Neuronal stem cell (in vitro differentiated cells): ENCODE results near the gene PCBP3.

ENCODE experiments used
- DNase-seq: peaks from one replicate; pipeline ENCODE4 v3.0.0-alpha.2; 2013; ENCODE audit warnings: low spot score
- H2AFZ ChIP-seq: one replicate; pipeline ENCODE4 v1.6.1; 2013; ENCODE audit warnings: mild to moderate bottlenecking, low read length, inconsistent platforms
- H2AK5ac ChIP-seq: 2 replicates; pipeline ENCODE4 v1.6.1; 2013; ENCODE audit warnings: low read depth, mild to moderate bottlenecking, inconsistent platforms, low read length, moderate library complexity, mixed read lengths
- H2BK120ac ChIP-seq: 2 replicates; pipeline ENCODE4 v1.6.1; 2013; ENCODE audit warnings: low read depth, mild to moderate bottlenecking, inconsistent platforms, low read length, moderate library complexity, mixed read lengths
- H2BK12ac ChIP-seq: one replicate; pipeline ENCODE4 v1.6.1; 2013; ENCODE audit warnings: low read length, inconsistent platforms
- H2BK15ac ChIP-seq: 2 replicates; pipeline ENCODE4 v1.6.1; 2013; ENCODE audit warnings: mild to moderate bottlenecking, low read length, inconsistent platforms, mixed read lengths
- H2BK5ac ChIP-seq: one replicate; pipeline ENCODE4 v1.6.1; 2013; ENCODE audit warnings: inconsistent platforms, mild to moderate bottlenecking, low read length, moderate library complexity
- H3K14ac ChIP-seq: one replicate; pipeline ENCODE4 v1.6.1; 2013; ENCODE audit warnings: low read length, inconsistent platforms
- H3K18ac ChIP-seq: 2 replicates; pipeline ENCODE4 v1.6.1; 2013; ENCODE audit warnings: low read length, inconsistent platforms
- H3K23ac ChIP-seq: 2 replicates; pipeline ENCODE4 v1.6.1; 2013; ENCODE audit warnings: low read depth, mild to moderate bottlenecking, mixed read lengths, low read length, inconsistent platforms; ENCODE audit not compliant: poor library complexity
- H3K27ac ChIP-seq: replicated peaks from 3 replicates; pipeline ENCODE4 v1.5.1; 2013; ENCODE audit warnings: low read length, inconsistent platforms
- H3K27me3 ChIP-seq, 3 experiments: 2 replicates each; pipeline ENCODE4 v1.6.1; 2013; ENCODE audit warnings: low read length in 3 of 3, mild to moderate bottlenecking in 2 of 3, inconsistent platforms in 1 of 3, low read depth in 1 of 3, mixed read lengths in 1 of 3, moderate library complexity in 1 of 3; ENCODE audit not compliant: control insufficient read depth in 3 of 3, insufficient read depth in 3 of 3
- H3K36me3 ChIP-seq, 2 donors: replicated peaks in 1 of 2; 2 replicates each; pipeline ENCODE4 v1.6.1; 2013; ENCODE audit warnings: low read length in 2 of 2; ENCODE audit not compliant: control insufficient read depth in 2 of 2, insufficient read depth in 2 of 2
- H3K4ac ChIP-seq: 2 replicates; pipeline ENCODE4 v1.6.1; 2013; ENCODE audit warnings: inconsistent platforms, mild to moderate bottlenecking, low read length, moderate library complexity
- H3K4me1 ChIP-seq, 2 donors: 1 replicate in 1 of 2; 2 replicates in 1 of 2; pipeline ENCODE4 v1.6.1; 2013; ENCODE audit warnings: low read length in 2 of 2, low read depth in 1 of 2; ENCODE audit not compliant: control insufficient read depth in 2 of 2, insufficient read depth in 1 of 2
- H3K4me2 ChIP-seq: one replicate; pipeline ENCODE4 v1.6.1; 2013; ENCODE audit warnings: mild to moderate bottlenecking, low read length, inconsistent platforms; ENCODE audit not compliant: insufficient read depth, poor library complexity, severe bottlenecking
- H3K4me3 ChIP-seq, 2 donors: 2 replicates each; pipeline ENCODE4 v1.5.1; 2013; ENCODE audit warnings: low read length in 2 of 2, mild to moderate bottlenecking in 2 of 2, inconsistent platforms in 1 of 2, moderate library complexity in 1 of 2
- H3K79me1 ChIP-seq: one replicate; pipeline ENCODE4 v1.6.1; 2013; ENCODE audit warnings: low read depth, mild to moderate bottlenecking, inconsistent platforms, low read length, moderate library complexity
- H3K9ac ChIP-seq: one replicate; pipeline ENCODE4 v1.6.1; 2013; ENCODE audit warnings: mild to moderate bottlenecking, low read depth, low read length, inconsistent platforms; ENCODE audit not compliant: poor library complexity
- H3K9me3 ChIP-seq, 2 donors: replicated peaks in 1 of 2; 2 replicates each; pipeline versions ENCODE3 to v1.6.1; 2013; ENCODE audit warnings: low read length in 2 of 2, mild to moderate bottlenecking in 2 of 2, inconsistent platforms in 1 of 2, low read depth in 1 of 2, mixed read lengths in 1 of 2, moderate library complexity in 1 of 2; ENCODE audit not compliant: control insufficient read depth in 2 of 2, insufficient read depth in 1 of 2
- H4K8ac ChIP-seq: one replicate; pipeline ENCODE4 v1.6.1; 2013; ENCODE audit warnings: low read depth, mild to moderate bottlenecking, inconsistent platforms, low read length, moderate library complexity
- H4K91ac ChIP-seq: one replicate; pipeline ENCODE4 v1.6.1; 2013; ENCODE audit warnings: low read length, low read depth, mild to moderate bottlenecking, inconsistent platforms; ENCODE audit not compliant: poor library complexity
- WGBS, 2 donors: extraction: QIAGEN DNeasy Blood & Tissue Kit; methylation state at CpG; one replicate each; pipeline ENCODE4 v1.1.7; 2013; ENCODE audit warnings: missing lambda C conversion rate in 2 of 2, mixed read lengths in 1 of 2; ENCODE audit not compliant: insufficient read length in 2 of 2, insufficient replicate concordance in 1 of 2; ENCODE audit errors: extremely low coverage in 2 of 2; 5-methylcytosine and 5-hydroxymethylcytosine counted together

Gene PCBP3

GRCh38 chr21:45899317-45900033, 255.9 kb downstream of the PCBP3 start:
- Histone ChIP-seq H3K23ac (no peak overlapping the region), H3K36me3 (no peaks in the 10 kb centered on the region), H2BK12ac (no peak overlapping the region), H3K79me1 (no peaks in the 10 kb centered on the region), H3K27me3 (peaks cover 0 to 18% (median 0%) of the 10 kb centered on the region in 3 experiments), H2AFZ (no peak overlapping the region), H4K8ac (no peak overlapping the region), H3K9ac (no peak overlapping the region), H3K27ac (no peak overlapping the region), H3K4me1 (peaks cover 0 to 9% of the 10 kb centered on the region in 2 donors), H3K4me3 (peak overlapping the region in 1 of 2 donors; percentile 36), H2BK120ac (no peak overlapping the region), H2BK15ac (peak overlapping the region; percentile 10), H3K4ac (no peak overlapping the region), H2AK5ac (peak overlapping the region; percentile 70), H3K14ac (peak overlapping the region; percentile 84), H3K4me2 (no peak overlapping the region), H4K91ac (no peak overlapping the region), H2BK5ac (no peak overlapping the region), H3K18ac (peak overlapping the region; percentile 78), H3K9me3 (no peaks in the 10 kb centered on the region)
- WGBS, 2 donors, result no CpG with 5 or more reads among the region's 17 CpGs
- no peak for DNase-seq

GRCh38 chr21:45900034-45900868, 256.7 kb downstream of the PCBP3 start:
- Histone ChIP-seq H2AFZ (no peak overlapping the region), H2BK5ac (no peak overlapping the region), H3K23ac (peak overlapping the region; percentile 48), H2BK12ac (no peak overlapping the region), H3K36me3 (no peaks in the 10 kb centered on the region), H3K18ac (peak overlapping the region; percentile 67), H3K9me3 (no peaks in the 10 kb centered on the region), H4K91ac (no peak overlapping the region), H3K4me3 (no peak overlapping the region), H3K14ac (peak overlapping the region; percentile 84), H3K4ac (no peak overlapping the region), H2AK5ac (peak overlapping the region; percentile 70), H3K27me3 (peaks cover 0 to 11% (median 0%) of the 10 kb centered on the region in 3 experiments), H2BK120ac (no peak overlapping the region), H3K9ac (no peak overlapping the region), H3K4me1 (peaks cover 0 to 7% of the 10 kb centered on the region in 2 donors), H4K8ac (no peak overlapping the region), H3K4me2 (no peak overlapping the region), H2BK15ac (peak overlapping the region; percentile 10), H3K27ac (no peak overlapping the region), H3K79me1 (no peaks in the 10 kb centered on the region)
- no peak for DNase-seq
- WGBS, 2 donors, result no CpG with 5 or more reads among the region's 27 CpGs

GRCh38 chr21:45901061-45901690, 257.7 kb downstream of the PCBP3 start:
- H3K4me2 ChIP-seq, result no peak overlapping the region
- peaks cover 0 to 12% (median 0%) of the 10 kb centered on the region in 3 experiments for H3K27me3 ChIP-seq
- H2AK5ac ChIP-seq, result peak overlapping the region; percentile 76
- no peak overlapping the region for H3K4ac ChIP-seq
- H3K9ac ChIP-seq, result no peak overlapping the region
- peak overlapping the region; percentile 2 for H3K14ac ChIP-seq
- no peak overlapping the region for H4K91ac ChIP-seq
- peak overlapping the region; percentile 82 for H2BK12ac ChIP-seq
- no peak overlapping the region for H2AFZ ChIP-seq
- H4K8ac ChIP-seq, result no peak overlapping the region
- no peak overlapping the region for H3K4me3 ChIP-seq
- H3K9me3 ChIP-seq, result no peaks in the 10 kb centered on the region
- no peak overlapping the region for H2BK5ac ChIP-seq
- H3K27ac ChIP-seq, result no peak overlapping the region
- no peaks in the 10 kb centered on the region for H3K79me1 ChIP-seq
- H3K36me3 ChIP-seq, result no peaks in the 10 kb centered on the region
- peaks cover 0 to 6% of the 10 kb centered on the region in 2 donors for H3K4me1 ChIP-seq
- DNase-seq, result no peak
- peak overlapping the region; percentile 8 for H3K23ac ChIP-seq
- peak overlapping the region; percentile 88 for H3K18ac ChIP-seq
- peak overlapping the region; percentile 66 for H2BK15ac ChIP-seq
- no CpG with 5 or more reads among the region's 15 CpGs for WGBS, 2 donors
- H2BK120ac ChIP-seq, result no peak overlapping the region
